ENCODE measurements around the gene SHISAL2A. TPM values are rescaled to one million over a fixed set of nuclear protein-coding genes. Genes with fewer than 3 reads are reported as not detected.

SHISAL2A gene
- 2.0 TPM for total RNA-seq

GRCh38 chr1:52632732-52633290 lies at the start of gene SHISAL2A:
Gene SHISAL2A (plus strand): TSS chr1:52633168. CDS start chr1:52633494, 326 bp downstream.

GRCh38 chr1:52601991-52602855 lies 30.7 kb upstream of the SHISAL2A start, which contains the start of gene GPX7:
Gene GPX7 (plus strand): TSS chr1:52602371. CDS start chr1:52602410, 39 bp downstream.

GRCh38 chr1:52697795-52698674 lies 65.1 kb downstream of the SHISAL2A start, which contains the start of gene COA7:
Gene COA7 (minus strand): TSS chr1:52698347. CDS start chr1:52698326, 21 bp downstream.

Other genes with a start within 250 kb of the SHISAL2A start
- 4.0 TPM for gene ORC1, start 228.7 kb upstream of the SHISAL2A start, total RNA-seq
- 26.0 TPM for gene PRPF38A, start 228.6 kb upstream of the SHISAL2A start, total RNA-seq
- 102 TPM for gene TUT4, start 80.1 kb upstream of the SHISAL2A start, total RNA-seq
- 72.8 TPM for gene GPX7, start 30.8 kb upstream of the SHISAL2A start, total RNA-seq
- gene COA7, start 65.2 kb downstream of the SHISAL2A start, total RNA-seq = 10.9 TPM
- 57.9 TPM for gene ZYG11B, start 93.3 kb downstream of the SHISAL2A start, total RNA-seq
- gene ZYG11A, start 209.6 kb downstream of the SHISAL2A start, total RNA-seq = 0.12 TPM